Parathyroid adenoma (tissue), 2 donors: ENCODE results near the gene EGR2.
"Not testable (repeated sequence)": the region's sequence is repeated elsewhere in the genome, so short reads cannot be mapped to it uniquely, and the experiment has no call there.

Experiments used
- H2AFZ ChIP-seq: fragments of 300-600 bp; sonication (generic); one replicate; pipeline ENCODE4 v1.7.0; 2017; ENCODE audit warnings: antibody characterized with exemption, mild to moderate bottlenecking
- H3K27ac ChIP-seq: fragments of 300-600 bp; sonication (generic); one replicate; pipeline ENCODE4 v1.7.0; 2017
- H3K27me3 ChIP-seq: fragments of 300-600 bp; sonication (generic); one replicate; pipeline ENCODE4 v1.7.0; 2017; ENCODE audit warnings: low read length; ENCODE audit not compliant: control insufficient read depth, insufficient read depth
- H3K36me3 ChIP-seq: fragments of 300-600 bp; sonication (generic); one replicate; pipeline ENCODE4 v1.7.0; 2017; ENCODE audit warnings: low read length; ENCODE audit not compliant: control insufficient read depth, insufficient read depth
- H3K4me1 ChIP-seq: fragments of 300-600 bp; sonication (generic); one replicate; pipeline ENCODE4 v1.7.0; 2017; ENCODE audit warnings: control low read depth
- H3K4me2 ChIP-seq: fragments of 300-600 bp; sonication (generic); one replicate; pipeline ENCODE4 v1.7.0; 2017; ENCODE audit warnings: low read length
- H3K4me3 ChIP-seq: fragments of 300-600 bp; sonication (generic); one replicate; pipeline ENCODE4 v1.7.0; 2017; ENCODE audit warnings: low read depth, low read length
- H3K79me2 ChIP-seq: fragments of 300-600 bp; sonication (generic); one replicate; pipeline ENCODE4 v1.7.0; 2017; ENCODE audit warnings: control low read depth
- H3K9ac ChIP-seq: fragments of 300-600 bp; sonication (generic); one replicate; pipeline ENCODE4 v1.7.0; 2017; ENCODE audit warnings: mild to moderate bottlenecking
- H3K9me3 ChIP-seq: fragments of 300-600 bp; sonication (generic); one replicate; pipeline ENCODE4 v1.7.0; 2017; ENCODE audit warnings: low read length; ENCODE audit not compliant: control insufficient read depth
- CTCF ChIP-seq: fragments of 300-600 bp; sonication (generic); IDR thresholded peaks from one replicate; pipeline ENCODE4 v1.7.0; 2017; ENCODE audit warnings: antibody characterized with exemption, mild to moderate bottlenecking
- donor health status: primary hyperparathyroidism.

EGR2 gene

GRCh38 chr10:62790571-62790970 is 25.6 kb downstream of the EGR2 start:
- Histone ChIP-seq H3K9me3 (no peaks in the 10 kb centered on the region), H3K27ac (no peak overlapping the region), H3K4me1 (no peaks in the 10 kb centered on the region), H3K36me3 (no peaks in the 10 kb centered on the region), H3K4me2 (no peak overlapping the region), H2AFZ (no peak overlapping the region), H3K79me2 (no peaks in the 10 kb centered on the region), H3K27me3 (no peaks in the 10 kb centered on the region), H3K9ac (no peak overlapping the region), H3K4me3 (no peak overlapping the region)
- no peak for TF ChIP-seq CTCF

- Histone ChIP-seq H3K27me3 (no peaks in the 10 kb centered on the region), H3K4me1 (no peaks in the 10 kb centered on the region), H2AFZ (no peak overlapping the region), H3K9ac (no peak overlapping the region), H3K36me3 (no peaks in the 10 kb centered on the region), H3K9me3 (no peaks in the 10 kb centered on the region), H3K27ac (no peak overlapping the region), H3K4me2 (no peak overlapping the region), H3K4me3 (no peak overlapping the region), H3K79me2 (no peaks in the 10 kb centered on the region)
- no peak for TF ChIP-seq CTCF
Observed at GRCh38 chr10:62790019-62790555, 26.1 kb downstream of the EGR2 start.

- Histone ChIP-seq H3K9ac (no peak overlapping the region), H3K4me3 (no peak overlapping the region), H3K27ac (no peak overlapping the region), H3K79me2 (no peaks in the 10 kb centered on the region), H3K4me1 (no peaks in the 10 kb centered on the region), H3K9me3 (no peaks in the 10 kb centered on the region), H3K4me2 (no peak overlapping the region), H2AFZ (no peak overlapping the region), H3K27me3 (no peaks in the 10 kb centered on the region), H3K36me3 (no peaks in the 10 kb centered on the region)
- no peak for TF ChIP-seq CTCF
Observed at GRCh38 chr10:62788861-62789467, 27.2 kb downstream of the EGR2 start.

GRCh38 chr10:62788285-62788684 is 27.9 kb downstream of the EGR2 start:
- not testable (repeated sequence) for H3K9me3 ChIP-seq, H3K4me3 ChIP-seq, H3K27ac ChIP-seq, H3K27me3 ChIP-seq, H2AFZ ChIP-seq, H3K36me3 ChIP-seq, H3K9ac ChIP-seq, H3K4me2 ChIP-seq, H3K4me1 ChIP-seq, H3K79me2 ChIP-seq

GRCh38 chr10:62784537-62784936 is 31.6 kb downstream of the EGR2 start:
- not testable (repeated sequence) for H3K79me2 ChIP-seq, H3K27me3 ChIP-seq, H3K4me3 ChIP-seq, H3K4me2 ChIP-seq, H3K9ac ChIP-seq, H2AFZ ChIP-seq, H3K4me1 ChIP-seq, H3K27ac ChIP-seq, H3K9me3 ChIP-seq, H3K36me3 ChIP-seq
